ENCODE results near the gene NSMCE1.
"Not testable (repeated sequence)": the region's sequence is repeated elsewhere in the genome, so short reads cannot be mapped to it uniquely, and the experiment has no call there.

Gene NSMCE1

DNA sequence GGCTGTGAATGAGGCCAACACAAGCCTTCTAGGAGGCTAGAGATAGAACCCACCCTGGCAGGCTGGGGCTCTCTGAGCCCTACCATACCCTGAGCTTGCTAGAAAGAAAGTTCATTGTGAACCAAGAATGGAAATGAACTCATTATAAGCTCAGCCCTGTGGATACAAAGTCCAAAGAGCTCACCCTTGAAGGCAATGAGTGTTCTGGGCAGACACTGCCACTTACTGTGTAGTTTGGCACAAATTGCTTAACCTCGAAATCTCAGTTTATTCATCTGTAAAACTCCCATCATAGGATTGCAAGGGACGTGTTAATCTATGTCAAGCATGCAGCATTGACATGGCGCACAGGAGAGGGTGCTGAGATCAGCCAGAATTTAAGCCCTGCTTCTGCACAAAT, 59.8 kb downstream of the NSMCE1 start:
- Histone ChIP-seq H3K27me3 (ENCODE audit: control insufficient read depth, insufficient read depth, low read length) (no peaks in the 10 kb centered on the region), H3K9me3 (ENCODE audit: control insufficient read depth, insufficient read depth, low read length) (no peaks in the 10 kb centered on the region), H3K4me1 (ENCODE audit: control insufficient read depth, insufficient read depth, low read length) (no peaks in the 10 kb centered on the region)

DNA sequence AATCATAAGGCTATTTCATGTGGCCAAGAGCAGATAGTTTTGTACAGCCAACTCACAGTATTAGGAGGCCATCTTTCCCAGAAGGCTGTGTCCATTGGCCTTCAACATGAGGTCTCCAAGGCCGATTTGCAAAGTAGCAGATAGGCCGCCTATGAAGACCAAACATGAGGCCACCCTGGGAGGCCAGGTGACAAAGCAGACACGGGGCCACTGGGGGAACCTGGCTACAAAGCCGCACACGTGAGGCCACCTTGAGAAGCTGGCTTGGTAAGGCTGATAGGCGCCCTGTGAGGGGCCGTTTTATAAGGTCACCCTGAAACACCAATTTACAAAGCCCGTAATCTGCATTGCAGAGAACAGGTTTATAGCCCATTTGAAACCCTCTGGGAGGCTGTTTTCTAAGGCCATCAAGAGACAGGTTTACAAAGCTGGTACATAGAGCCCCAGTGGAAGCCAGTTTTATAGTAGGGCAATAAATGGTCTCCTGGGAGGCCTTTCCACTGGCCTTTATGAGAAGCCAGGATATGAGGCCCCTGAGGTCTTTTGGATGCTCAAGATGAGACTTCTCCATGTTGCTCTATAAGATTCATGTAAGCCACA, 60.4 kb downstream of the NSMCE1 start:
- Histone ChIP-seq H3K36me3 (ENCODE audit: control insufficient read depth, insufficient read depth, low read length) (peaks cover 18% of the 10 kb centered on the region), H3K9me3 (ENCODE audit: control insufficient read depth, insufficient read depth, low read length) (no peaks in the 10 kb centered on the region), H3K9ac (ENCODE audit: low read depth, low read length) (no peak overlapping the region), H3K4me1 (ENCODE audit: control insufficient read depth, insufficient read depth, low read length) (no peaks in the 10 kb centered on the region), H3K4me3 (ENCODE audit: low read depth, low read length) (no peak overlapping the region), H3K27me3 (ENCODE audit: control insufficient read depth, insufficient read depth, low read length) (no peaks in the 10 kb centered on the region), H3K27ac (ENCODE audit: low read depth, low read length) (no peak overlapping the region)

More for the DNA sequence above, 59.8 kb downstream of the NSMCE1 start:
- Histone ChIP-seq H3K9ac (ENCODE audit: low read depth, low read length) (no peak overlapping the region), H3K36me3 (ENCODE audit: control insufficient read depth, insufficient read depth, low read length) (peaks cover 18% of the 10 kb centered on the region), H3K4me3 (ENCODE audit: low read depth, low read length) (no peak overlapping the region), H3K27ac (ENCODE audit: low read depth, low read length) (no peak overlapping the region)

DNA sequence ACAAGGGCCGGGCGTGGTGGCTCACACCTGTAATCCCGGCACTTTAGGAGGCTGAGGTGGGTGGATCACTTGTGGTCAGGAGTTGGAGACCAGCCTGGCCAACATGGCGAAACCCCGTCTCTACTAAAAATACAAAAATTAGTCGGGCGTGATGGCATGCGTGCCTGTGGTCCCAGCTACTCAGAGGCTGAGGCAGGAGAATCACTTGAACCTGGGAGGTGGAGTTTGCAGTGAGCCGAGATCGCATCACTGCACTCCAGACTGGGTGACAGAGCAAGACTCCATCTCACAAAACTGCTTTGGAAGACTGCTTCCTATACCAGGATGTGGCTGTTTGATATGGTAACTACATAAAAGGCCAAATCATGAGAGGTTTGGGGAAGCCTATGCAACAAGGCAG, 61.5 kb downstream of the NSMCE1 start:
- not testable (repeated sequence) for H3K9ac ChIP-seq (ENCODE audit: low read depth, low read length); H3K27me3 ChIP-seq (ENCODE audit: control insufficient read depth, insufficient read depth, low read length); H3K9me3 ChIP-seq (ENCODE audit: control insufficient read depth, insufficient read depth, low read length); H3K4me3 ChIP-seq (ENCODE audit: low read depth, low read length); H3K4me1 ChIP-seq (ENCODE audit: control insufficient read depth, insufficient read depth, low read length); H3K27ac ChIP-seq (ENCODE audit: low read depth, low read length)
- peaks cover 17% of the 10 kb centered on the region for H3K36me3 ChIP-seq (ENCODE audit: control insufficient read depth, insufficient read depth, low read length)

DNA sequence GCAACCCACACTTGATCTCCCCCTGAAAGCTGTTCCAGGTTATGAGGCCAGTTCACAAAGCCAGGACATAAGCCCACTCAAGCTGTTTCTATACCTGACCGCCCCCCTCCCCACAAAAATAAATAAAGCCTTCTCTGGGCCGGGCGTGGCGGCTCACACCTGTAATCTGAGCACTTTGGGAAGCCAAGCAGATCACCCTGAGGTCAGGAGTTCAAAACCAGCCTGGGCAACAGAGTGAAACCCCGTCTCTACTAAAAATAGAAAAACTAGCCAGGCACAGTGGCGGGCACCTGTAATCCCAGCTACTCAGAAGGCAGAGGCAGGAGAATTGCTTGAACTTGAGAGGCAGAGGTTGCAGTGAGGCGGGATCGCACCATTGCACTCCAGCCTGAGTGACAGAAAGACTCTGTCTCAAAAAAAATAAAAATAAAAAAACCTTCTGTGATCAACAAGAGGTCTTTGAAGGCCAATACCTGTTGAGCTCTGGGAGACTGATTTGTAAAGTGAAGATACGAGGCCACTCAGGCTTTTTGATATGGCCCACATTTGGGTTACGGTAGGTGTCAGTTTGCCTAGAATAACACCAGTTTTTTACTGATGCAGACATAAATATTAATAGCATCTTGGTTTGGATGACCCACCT, 63.0 kb downstream of the NSMCE1 start:
- H3K4me3 ChIP-seq (ENCODE audit: low read depth, low read length), result no peak overlapping the region
- H3K9ac ChIP-seq (ENCODE audit: low read depth, low read length), result no peak overlapping the region
- H3K27me3 ChIP-seq (ENCODE audit: control insufficient read depth, insufficient read depth, low read length), result no peaks in the 10 kb centered on the region
- H3K4me1 ChIP-seq (ENCODE audit: control insufficient read depth, insufficient read depth, low read length), result peaks cover 4% of the 10 kb centered on the region; the same call in 1 of the 2 replicates
- no peaks in the 10 kb centered on the region for H3K9me3 ChIP-seq (ENCODE audit: control insufficient read depth, insufficient read depth, low read length)
- H3K27ac ChIP-seq (ENCODE audit: low read depth, low read length), result no peak overlapping the region
- peaks cover 6% of the 10 kb centered on the region for H3K36me3 ChIP-seq (ENCODE audit: control insufficient read depth, insufficient read depth, low read length)

DNA sequence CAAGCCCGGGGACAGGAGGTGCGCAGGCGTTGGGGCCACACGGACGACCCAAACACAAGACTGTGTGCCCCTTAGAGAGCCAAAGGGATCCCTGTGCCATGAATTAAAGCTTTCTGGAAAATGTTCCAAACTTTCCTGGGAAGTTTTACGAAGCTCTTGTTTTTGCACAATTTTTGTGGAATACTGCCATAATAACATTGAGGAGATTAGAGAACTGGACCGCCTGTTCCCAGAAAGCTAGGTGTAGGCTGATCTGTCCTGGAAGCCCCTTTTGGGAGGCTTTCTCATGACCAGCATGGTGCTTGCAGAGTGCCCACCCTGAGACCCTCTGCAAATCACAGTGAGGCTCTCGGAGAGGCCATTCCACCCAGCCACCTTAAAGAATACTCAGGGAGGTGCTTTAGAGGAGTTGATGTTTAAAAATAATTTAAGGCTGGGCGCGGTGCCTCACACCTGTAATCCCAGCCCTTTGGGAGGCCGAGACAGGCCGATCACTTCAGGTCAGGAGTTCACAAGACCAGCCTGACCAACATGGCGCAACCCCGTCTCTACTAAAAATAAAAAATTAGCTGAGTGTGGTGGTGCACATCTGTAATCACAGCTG, 64.2 kb downstream of the NSMCE1 start:
- no peaks in the 10 kb centered on the region for H3K9me3 ChIP-seq (ENCODE audit: control insufficient read depth, insufficient read depth, low read length)

DNA sequence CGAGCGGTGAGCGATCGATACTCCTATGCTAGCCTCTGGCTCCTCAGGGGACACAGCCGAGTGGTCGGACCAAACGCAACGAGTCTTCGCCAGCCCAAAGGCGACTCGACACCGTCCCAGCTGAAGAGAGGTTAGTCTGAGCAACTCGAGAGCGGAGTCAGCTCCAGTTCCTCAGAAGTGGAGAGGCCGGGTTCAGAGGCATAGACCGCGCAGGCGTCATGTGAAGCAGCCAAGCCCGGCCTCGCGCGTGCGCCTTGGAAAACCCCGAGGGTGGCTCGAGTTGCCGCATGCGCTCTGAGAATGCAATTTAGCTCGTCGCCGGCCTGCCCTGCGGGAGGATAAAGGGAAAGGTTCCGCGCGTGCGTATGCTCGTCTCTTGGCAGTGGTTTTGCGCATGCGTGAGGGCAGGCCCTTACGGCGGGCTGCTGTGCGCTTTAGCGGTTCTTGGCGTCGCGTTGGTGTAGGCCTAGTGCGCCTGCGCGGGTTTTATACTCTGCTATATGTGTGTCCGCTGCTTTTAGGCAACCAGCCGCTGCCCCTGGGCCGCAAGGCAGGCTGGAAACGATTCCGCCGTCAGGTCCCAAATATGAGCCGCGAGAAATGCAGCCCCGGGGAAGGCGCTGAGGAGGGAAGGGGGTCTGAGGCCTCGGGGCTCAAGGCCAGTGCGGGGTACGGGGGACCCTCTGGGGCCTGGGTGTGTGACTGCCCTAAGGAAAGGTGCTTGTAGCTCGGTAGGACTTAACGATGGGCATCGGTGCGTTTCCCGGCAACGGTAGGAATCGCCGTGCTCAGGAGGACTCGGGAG, 64.9 kb downstream of the NSMCE1 start, which contains the start of gene KDM8:
KDM8 (plus strand) TSS at position 20 of the 805 bp plus-strand sequence. CDS start 6,598 bp downstream, outside the sequence.
- peak within 1 kb of the TSS; percentile 93 for H3K9ac ChIP-seq (ENCODE audit: low read depth, low read length)
- H3K9me3 ChIP-seq (ENCODE audit: control insufficient read depth, insufficient read depth, low read length), result no peaks in the 10 kb centered on the region
- no peaks in the 10 kb centered on the region for H3K36me3 ChIP-seq (ENCODE audit: control insufficient read depth, insufficient read depth, low read length)
- H3K4me3 ChIP-seq (ENCODE audit: low read depth, low read length), result peak within 1 kb of the TSS; percentile 82
- peaks cover 4% of the 10 kb centered on the region; the same call in 1 of the 2 replicates for H3K4me1 ChIP-seq (ENCODE audit: control insufficient read depth, insufficient read depth, low read length)
- H3K27me3 ChIP-seq (ENCODE audit: control insufficient read depth, insufficient read depth, low read length), result no peaks in the 10 kb centered on the region
- H3K27ac ChIP-seq (ENCODE audit: low read depth, low read length), result peak within 1 kb of the TSS; percentile 96

More for the DNA sequence above, 64.2 kb downstream of the NSMCE1 start:
- Histone ChIP-seq H3K4me3 (ENCODE audit: low read depth, low read length) (peak overlapping the region; percentile 82), H3K4me1 (ENCODE audit: control insufficient read depth, insufficient read depth, low read length) (peaks cover 4% of the 10 kb centered on the region; the same call in 1 of the 2 replicates), H3K9ac (ENCODE audit: low read depth, low read length) (peak overlapping the region; percentile 93), H3K27ac (ENCODE audit: low read depth, low read length) (peak overlapping the region; percentile 96), H3K27me3 (ENCODE audit: control insufficient read depth, insufficient read depth, low read length) (no peaks in the 10 kb centered on the region), H3K36me3 (ENCODE audit: control insufficient read depth, insufficient read depth, low read length) (no peaks in the 10 kb centered on the region)

DNA sequence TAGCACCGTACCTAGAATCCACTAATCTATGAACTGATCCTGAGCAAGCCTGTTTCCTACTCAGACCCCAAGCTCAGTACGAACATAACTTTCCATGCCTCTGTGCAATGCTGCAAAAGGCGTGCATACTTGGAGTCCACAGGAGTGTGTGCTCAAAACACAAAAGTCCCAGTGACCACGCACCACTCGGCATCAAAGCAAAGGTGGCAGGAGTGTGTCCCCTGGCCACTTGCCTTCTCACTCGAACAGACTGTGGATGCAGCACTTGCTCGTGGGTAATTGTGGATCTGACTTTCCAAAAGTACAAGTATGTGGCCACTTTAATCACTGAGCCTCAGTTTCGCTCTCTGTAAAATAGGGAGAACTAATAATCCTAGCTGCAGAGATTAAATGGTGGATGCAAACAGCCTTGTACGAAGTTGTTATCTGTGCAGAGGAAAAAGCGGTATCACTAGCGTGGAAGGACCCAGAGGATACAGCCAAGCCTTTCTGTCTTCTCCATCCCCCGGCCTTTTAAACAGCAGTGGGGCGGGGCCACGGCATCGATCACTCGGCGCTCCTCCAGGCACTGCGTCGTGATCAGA, 65.6 kb downstream of the NSMCE1 start:
- peak overlapping the region; percentile 96 for H3K27ac ChIP-seq (ENCODE audit: low read depth, low read length)
- H3K9me3 ChIP-seq (ENCODE audit: control insufficient read depth, insufficient read depth, low read length), result no peaks in the 10 kb centered on the region
- H3K27me3 ChIP-seq (ENCODE audit: control insufficient read depth, insufficient read depth, low read length), result no peaks in the 10 kb centered on the region
- H3K36me3 ChIP-seq (ENCODE audit: control insufficient read depth, insufficient read depth, low read length), result no peaks in the 10 kb centered on the region
- peak overlapping the region; percentile 93 for H3K9ac ChIP-seq (ENCODE audit: low read depth, low read length)
- peak overlapping the region; percentile 82 for H3K4me3 ChIP-seq (ENCODE audit: low read depth, low read length)
- peaks cover 4% of the 10 kb centered on the region; the same call in 1 of the 2 replicates for H3K4me1 ChIP-seq (ENCODE audit: control insufficient read depth, insufficient read depth, low read length)

DNA sequence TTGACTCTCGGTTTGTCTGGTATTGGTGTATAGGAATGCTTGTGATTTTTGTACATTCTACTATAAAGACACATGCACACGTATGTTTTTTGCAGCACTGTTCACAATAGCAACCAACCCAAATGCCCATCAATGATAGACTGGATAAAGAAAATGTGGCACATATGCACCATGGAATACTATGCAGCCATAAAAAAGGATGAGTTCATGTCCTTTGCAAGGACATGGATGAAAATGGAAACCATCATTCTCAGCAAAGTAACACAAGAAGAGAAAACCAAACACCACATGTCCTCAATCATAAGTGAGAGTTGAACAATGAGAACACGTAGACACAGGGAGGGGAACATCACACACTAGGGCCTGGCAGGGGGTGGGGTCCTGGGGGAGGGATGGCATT, 67.7 kb downstream of the NSMCE1 start:
- H3K27me3 ChIP-seq (ENCODE audit: control insufficient read depth, insufficient read depth, low read length); H3K9ac ChIP-seq (ENCODE audit: low read depth, low read length); H3K4me3 ChIP-seq (ENCODE audit: low read depth, low read length); H3K4me1 ChIP-seq (ENCODE audit: control insufficient read depth, insufficient read depth, low read length); H3K27ac ChIP-seq (ENCODE audit: low read depth, low read length); H3K9me3 ChIP-seq (ENCODE audit: control insufficient read depth, insufficient read depth, low read length); H3K36me3 ChIP-seq (ENCODE audit: control insufficient read depth, insufficient read depth, low read length): not testable (repeated sequence)

DNA sequence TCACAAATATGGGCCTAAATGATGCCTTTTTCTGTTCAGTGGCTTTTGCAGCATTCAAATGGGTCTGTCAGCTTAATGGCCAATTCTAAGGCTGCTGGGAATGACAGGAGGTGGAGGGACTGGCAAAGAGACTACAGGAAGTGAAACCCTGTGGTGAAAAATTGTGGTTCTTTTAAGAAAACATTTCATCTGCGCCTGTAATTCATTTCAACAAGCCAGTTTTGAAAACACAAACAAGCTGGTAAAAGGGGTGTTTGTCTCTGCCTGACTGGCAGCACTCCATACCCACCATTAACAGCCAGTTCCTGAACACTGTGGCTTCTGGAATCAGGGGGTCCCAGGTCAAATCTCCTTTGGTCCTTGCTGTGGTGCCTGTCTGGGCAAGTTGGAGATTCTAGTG, 68.8 kb downstream of the NSMCE1 start:
- Histone ChIP-seq H3K4me1 (ENCODE audit: control insufficient read depth, insufficient read depth, low read length) (peaks cover 4% of the 10 kb centered on the region; the same call in 1 of the 2 replicates), H3K9me3 (ENCODE audit: control insufficient read depth, insufficient read depth, low read length) (no peaks in the 10 kb centered on the region)

DNA sequence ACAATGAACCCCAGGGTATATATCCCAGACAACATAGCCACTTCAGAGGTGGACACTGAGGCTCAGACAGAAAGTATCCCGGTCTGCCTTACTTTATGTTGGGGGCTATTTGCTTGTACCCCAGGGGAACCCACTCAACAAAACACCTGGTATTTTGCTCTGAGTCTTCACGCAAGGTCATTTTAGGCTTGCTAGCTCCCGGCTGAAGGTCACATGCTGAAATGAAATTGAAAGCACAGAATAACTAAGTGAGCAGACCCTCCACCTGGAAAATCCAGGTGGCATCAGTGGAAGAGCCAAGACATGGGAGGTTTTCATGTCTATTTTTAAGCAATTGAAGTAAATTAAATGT, 69.4 kb downstream of the NSMCE1 start:
- Histone ChIP-seq H3K36me3 (ENCODE audit: control insufficient read depth, insufficient read depth, low read length) (no peaks in the 10 kb centered on the region), H3K9ac (ENCODE audit: low read depth, low read length) (no peak overlapping the region), H3K27ac (ENCODE audit: low read depth, low read length) (no peak overlapping the region), H3K4me3 (ENCODE audit: low read depth, low read length) (no peak overlapping the region), H3K9me3 (ENCODE audit: control insufficient read depth, insufficient read depth, low read length) (no peaks in the 10 kb centered on the region), H3K27me3 (ENCODE audit: control insufficient read depth, insufficient read depth, low read length) (no peaks in the 10 kb centered on the region), H3K4me1 (ENCODE audit: control insufficient read depth, insufficient read depth, low read length) (peaks cover 4% of the 10 kb centered on the region; the same call in 1 of the 2 replicates)

More for the DNA sequence above, 68.8 kb downstream of the NSMCE1 start:
- H3K36me3 ChIP-seq (ENCODE audit: control insufficient read depth, insufficient read depth, low read length), result no peaks in the 10 kb centered on the region
- no peaks in the 10 kb centered on the region for H3K27me3 ChIP-seq (ENCODE audit: control insufficient read depth, insufficient read depth, low read length)
- H3K27ac ChIP-seq (ENCODE audit: low read depth, low read length), result no peak overlapping the region
- H3K4me3 ChIP-seq (ENCODE audit: low read depth, low read length), result no peak overlapping the region
- H3K9ac ChIP-seq (ENCODE audit: low read depth, low read length), result no peak overlapping the region
